Amygdala (tissue), 56 donors: ENCODE measurements around the gene TBCK.
"Not testable (repeated sequence)": the region's sequence is repeated elsewhere in the genome, so short reads cannot be mapped to it uniquely, and the experiment has no call there.

ENCODE experiments used
- DNase-seq, 56 donors: peaks; one replicate each; lab custom pipeline; 2025; lab: John Stamatoyannopoulos, UW

The TBCK gene

GRCh38 chr4:106245176-106245575, 70.8 kb downstream of the TBCK start:
- DNase-seq = no peak

DNA sequence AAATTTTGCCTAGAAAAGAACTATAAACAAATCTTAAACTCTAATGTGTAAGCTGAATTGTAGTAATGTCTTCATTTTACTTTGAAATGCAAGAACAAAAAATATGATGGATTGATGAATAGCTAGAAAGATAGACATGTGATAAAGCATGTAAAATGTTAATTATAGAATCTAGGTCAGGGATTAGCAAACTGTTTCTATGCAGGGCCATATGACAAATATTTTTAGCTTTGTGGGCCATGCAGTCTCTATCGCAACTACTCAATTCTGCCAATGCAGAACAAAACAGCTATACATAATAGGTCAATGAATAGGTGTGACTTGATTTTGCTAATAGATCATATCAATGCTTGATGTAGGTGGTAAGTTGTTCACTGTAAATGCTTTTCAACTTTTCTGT, 75.3 kb downstream of the TBCK start:
- DNase-seq = no peak

DNA sequence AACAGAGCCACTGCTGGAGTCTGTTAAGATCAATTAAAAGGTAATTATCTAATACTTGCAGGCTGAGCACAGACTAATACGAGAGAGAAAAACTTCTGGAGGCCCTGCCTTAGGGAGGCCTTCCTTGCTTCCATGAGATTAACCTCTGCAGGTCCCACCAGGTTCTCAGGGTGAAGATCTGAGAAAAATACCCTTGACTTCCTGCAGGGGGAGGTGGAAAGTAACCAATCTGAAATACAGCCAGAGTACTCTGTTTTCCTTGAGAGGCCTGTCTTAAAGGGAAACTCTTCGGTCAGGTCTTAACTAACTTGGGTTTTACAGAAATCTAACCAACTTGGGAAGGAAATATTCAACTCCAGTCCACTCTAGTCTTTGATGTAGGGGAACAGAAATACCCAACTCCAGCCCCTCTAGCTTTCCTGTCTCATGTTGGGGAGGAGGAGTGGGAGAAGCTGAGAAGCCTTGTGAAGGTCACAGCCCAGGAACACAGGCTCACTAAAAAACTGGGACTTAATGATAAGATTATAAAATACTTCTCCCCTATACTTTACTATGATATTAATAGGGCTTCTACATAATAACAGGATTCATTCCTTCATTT, 77.1 kb downstream of the TBCK start:
- no peak for DNase-seq

DNA sequence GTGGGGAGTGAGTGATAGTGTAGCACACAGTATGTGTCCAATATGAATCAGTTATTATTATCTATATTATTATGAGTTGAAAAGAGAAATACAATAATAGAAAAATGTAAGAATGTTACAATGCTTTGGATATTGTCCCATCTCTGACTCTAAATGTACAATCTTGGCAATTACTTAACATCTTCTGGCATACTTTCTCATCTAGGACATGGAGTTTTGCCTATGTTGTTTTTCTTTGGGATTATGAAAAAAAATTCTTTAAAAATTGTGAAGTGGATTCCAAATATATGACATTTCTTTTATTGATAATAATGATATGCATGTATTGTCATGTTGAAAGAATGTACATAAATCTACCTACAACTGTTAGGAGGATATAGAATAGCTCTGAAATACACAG, 84.1 kb downstream of the TBCK start:
- DNase-seq = no peak

- no peak for DNase-seq
Measured at GRCh38 chr4:106222548-106222947, 93.5 kb downstream of the TBCK start.

DNA sequence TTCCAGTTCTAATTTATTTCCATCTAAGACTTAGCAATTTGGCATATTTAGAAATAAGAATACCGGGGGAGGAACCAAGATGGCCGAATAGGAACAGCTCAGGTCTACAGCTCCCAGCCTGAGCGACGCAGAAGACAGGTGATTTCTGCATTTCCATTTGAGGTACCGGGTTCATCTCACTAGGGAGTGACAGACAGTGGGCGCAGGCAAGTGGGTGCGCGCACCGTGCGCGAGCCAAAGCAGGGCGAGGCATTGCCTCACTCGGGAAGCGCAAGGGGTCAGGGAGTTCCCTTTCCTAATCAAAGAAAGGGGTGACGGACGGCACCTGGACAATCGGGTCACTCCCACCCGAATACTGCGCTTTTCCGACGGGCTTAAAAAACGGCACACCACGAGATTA, 102.7 kb downstream of the TBCK start:
- not testable (repeated sequence) for DNase-seq

DNA sequence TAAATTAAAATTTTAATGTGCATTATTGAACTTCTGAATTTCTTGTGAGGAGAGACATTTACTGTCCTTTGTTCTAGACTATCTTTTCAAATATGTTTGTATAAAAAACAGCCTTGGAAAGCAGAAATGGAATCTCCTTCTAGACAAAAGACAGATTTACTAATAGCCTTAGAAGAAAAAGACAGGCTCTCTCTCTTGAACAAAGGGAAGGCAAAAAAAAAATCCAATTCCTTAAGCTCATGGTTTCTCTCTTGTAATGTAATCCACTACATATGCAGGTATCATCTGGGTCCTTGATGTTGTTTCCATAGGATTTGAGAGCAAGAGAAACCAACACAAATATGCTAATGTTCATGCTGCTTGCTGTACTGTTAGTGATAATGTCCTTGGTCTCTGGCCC, 106.0 kb downstream of the TBCK start:
- no peak for DNase-seq

DNA sequence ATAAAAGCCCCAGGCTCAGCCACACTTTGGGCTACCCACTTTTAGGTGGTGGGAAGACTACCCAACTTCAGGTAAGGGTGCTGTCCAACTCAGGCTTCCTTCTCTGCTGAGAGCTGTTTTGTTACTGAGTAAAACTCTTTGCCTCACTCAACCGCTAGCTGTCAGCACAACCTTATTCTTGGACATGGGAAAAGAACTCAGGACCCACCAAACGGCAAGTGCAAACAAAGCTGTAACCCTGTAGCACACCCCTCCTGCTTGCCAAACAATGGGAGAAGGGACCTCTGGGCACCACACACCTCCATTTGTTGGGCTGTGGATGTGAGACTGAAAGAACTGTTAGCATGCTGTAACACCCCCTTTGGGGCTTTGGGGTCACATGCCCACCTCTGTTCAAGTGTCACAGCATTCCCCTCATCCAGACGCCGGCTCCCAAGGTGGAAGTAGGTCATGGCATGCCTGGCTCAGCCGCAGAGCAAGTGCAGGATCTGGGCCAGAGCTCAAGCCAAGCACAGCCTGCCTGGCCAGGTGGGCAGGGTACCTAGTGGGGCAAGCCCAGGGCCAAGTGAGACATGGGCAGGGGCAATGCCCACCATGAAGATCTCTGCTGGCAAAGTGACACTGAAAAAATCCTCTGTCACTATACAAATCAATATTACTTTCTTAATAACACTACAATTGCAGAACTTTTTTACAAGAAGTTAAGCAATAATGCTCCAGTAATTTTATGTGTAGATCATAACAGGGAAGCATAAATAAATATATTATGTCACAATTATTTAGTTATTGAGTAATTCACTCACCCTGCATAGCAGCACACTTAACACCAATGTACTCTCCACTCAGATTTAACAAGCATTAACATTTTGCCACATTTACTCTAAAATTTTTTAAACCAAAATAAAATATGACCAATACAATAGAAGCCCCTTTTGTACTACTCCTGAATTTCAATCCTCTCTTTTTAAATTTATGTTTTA, 107.2 kb downstream of the TBCK start:
- DNase-seq = no peak

DNA sequence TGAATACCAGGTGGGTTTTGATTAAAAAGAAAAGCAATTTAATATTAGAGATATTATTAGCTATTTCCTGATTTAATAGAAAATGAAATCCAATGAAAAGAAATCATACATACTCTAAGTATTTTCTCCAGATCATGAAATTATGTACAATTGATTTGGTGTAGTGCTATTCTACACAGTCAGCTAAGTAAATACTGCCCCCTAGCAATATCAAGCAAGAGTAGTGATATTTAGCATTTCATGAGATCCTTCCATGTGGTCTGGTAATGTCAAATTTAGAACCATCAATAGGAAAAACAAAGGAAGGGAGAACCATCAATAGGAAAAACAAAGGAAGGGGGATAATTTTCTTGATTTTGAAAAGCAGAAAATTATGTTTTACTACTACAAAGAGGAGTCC, 114.6 kb downstream of the TBCK start:
- no peak for DNase-seq

- no peak for DNase-seq
Measured at GRCh38 chr4:106195435-106195950, 120.5 kb downstream of the TBCK start.

- no peak for DNase-seq
Measured at GRCh38 chr4:106194801-106195200, 121.2 kb downstream of the TBCK start.

DNA sequence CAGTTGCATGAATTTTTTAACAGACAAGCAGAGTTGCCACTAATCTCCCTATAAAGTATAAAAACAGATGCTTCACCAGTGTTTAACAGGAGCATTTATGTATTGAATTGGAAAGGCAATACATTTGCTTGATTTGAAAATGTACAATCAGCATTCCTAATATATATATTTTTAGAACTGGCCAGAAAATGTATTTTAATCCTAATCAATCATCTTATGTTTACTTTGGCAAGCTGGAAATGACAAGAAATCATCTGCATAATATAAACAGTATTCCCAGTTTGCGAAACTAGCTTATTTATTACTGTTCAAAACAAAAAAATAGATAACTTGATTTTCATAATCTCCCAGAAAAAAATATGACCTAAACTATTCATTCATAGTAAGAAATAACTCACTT, 123.9 kb downstream of the TBCK start:
- DNase-seq = no peak

- DNase-seq = no peak
Measured at GRCh38 chr4:106186201-106186600, 129.8 kb downstream of the TBCK start.

DNA sequence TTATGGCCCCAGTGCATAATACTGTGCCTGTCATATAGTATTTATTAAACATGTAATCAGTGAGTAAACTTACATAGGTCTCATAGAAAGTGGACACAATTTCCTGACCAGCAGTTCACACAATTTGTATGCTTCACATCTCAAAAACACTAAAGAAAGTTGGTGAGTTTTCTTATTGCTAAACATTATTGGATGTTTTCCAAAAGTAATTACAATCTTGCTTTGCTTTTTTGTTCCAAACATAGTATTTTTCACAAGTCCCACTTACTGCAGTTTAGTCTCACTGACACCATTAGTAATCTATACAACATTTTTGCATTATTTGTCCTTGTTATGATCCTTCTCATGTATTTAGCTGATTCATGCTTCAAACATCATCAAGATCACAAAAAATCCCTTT, 132.5 kb downstream of the TBCK start:
- no peak for DNase-seq

- no peak for DNase-seq
Measured at GRCh38 chr4:106172861-106173260, 143.1 kb downstream of the TBCK start.

DNA sequence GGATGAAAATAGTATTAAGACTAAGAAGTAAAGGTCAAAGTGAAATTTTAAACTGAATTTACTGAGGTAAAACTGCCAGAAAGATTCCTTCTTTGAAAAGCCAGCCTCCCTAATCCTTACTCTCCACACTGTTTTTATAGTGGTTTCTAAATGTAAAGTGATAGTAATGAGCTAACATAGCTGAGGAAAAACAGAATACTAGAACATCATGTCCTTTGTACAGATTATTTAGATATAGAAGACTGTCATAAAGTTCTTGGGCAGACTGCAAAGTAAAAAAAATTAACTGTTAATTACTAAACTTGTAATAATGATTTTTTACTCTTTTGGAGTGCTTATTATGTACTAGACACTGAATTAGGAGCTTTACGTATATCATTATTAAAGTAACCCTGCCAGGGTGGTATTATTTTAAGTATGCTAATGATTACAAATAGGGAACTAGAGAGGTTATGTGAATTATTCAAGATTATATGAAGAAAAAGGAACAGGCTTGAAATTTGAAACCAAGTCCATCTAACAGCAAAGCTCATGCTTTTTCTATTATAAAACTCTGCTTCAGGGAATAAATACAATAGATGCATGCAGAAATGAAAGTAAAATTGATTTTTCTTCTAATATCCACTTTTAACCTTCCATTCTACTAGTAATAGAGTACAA, 150.5 kb downstream of the TBCK start:
- DNase-seq = no peak

DNA sequence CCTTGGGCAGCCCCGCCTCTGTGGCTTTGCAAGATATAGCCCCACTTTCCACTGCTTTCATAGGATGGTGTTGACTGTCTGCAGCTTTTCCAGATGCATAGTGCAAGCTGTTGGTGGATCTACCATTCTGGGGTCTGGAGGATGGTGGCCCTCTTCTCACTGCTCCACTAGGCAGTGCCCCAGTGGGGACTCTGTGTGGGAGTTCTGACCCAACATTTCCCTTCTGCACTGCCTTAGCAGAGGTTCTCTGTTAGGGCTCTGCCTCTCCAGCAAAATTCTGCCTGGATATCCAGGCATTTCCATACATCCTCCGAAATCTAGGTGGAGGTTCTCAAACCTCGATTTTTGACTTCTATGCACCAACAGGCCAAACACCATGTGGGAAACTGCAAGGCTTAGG, 153.7 kb downstream of the TBCK start:
- DNase-seq = no peak

GRCh38 chr4:106160560-106160959, 155.4 kb downstream of the TBCK start:
- DNase-seq = no peak

DNA sequence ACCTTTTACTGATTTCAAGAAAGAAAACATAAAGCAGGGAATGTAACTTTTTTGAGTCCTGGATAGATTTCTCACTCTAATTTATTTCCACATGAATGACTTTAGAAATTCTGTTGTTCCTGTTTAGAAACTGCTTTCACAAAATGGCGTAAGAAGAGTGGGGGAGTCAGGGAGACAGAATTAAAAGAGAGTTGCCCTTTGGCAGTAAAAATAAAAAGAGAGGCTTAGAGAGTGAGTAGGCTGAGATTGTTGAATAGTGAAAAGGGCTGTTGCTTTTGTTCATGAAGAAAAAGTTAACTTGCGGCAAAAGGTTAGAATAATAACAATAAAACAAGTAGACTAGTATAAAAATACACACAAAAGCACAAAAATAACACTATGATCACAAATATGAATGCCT, 166.1 kb downstream of the TBCK start:
- no peak for DNase-seq

DNA sequence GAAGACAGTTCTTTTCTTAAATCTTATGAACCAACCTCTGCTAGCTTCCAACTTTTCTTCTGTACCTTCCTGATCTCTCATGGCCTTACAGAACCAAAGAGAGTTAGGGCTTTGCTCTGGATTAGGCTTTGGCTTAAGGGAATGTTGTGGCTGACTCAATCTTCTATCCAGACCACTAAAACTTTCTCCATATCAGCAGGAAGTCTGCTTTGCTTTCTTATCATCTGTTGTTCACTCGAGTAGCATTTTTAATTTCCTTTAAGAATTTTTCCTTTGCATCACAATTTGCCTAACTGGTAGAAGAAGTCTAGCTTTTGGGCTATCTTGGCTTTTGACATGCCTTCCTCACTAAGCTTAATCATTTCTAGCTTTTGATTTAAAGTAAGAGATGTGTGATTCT, 167.0 kb downstream of the TBCK start:
- no peak for DNase-seq

- DNase-seq = no peak
Measured at GRCh38 chr4:106142616-106143127, 173.3 kb downstream of the TBCK start.
